Fibroblast of the conjunctiva (primary cell): ENCODE measurements around the gene DOCK2.
"Not testable (repeated sequence)": the region's sequence is repeated elsewhere in the genome, so short reads cannot be mapped to it uniquely, and the experiment has no call there.

ENCODE experiments used
- DNase-seq: peaks from one replicate; pipeline ENCODE4 v3.0.0-alpha.2; 2010; ENCODE audit warnings: low read depth

DOCK2 gene

DNA sequence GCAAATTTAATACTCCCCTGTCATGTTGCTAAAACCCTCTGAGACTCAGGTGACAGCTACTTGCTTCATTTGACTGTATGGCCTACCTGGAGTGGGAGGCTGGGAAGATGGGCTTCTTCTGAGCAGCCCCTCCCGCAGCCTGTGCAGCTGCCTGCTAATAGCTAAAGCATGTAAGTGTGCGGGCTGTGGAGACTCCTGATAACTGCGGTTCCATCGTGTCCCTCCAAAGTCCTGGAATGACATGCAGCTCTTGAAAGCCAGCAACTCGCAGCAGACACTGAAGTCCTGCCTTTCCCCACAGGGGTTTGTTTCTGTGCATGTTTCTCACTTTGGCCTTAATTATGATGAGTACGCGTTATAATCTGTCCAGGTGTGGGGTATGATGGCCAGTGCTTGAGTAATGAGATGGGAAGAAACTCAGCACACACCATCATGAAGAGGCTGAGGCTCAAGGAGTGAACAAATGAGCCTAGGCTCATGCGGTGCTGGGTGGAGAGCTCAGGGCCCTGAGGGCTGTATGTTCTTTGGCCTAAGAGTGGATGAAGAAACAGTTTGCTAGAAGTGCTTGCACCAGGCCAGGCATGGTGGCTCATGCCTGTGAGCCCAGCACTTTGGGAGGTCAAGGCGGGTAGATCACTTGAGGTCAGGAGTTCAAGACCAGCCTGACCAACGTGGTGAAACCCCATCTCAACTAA, 119.1 kb downstream of the DOCK2 start:
- DNase-seq = no peak

- DNase-seq = no peak
Measured at GRCh38 chr5:169757016-169757415, 119.9 kb downstream of the DOCK2 start.

DNA sequence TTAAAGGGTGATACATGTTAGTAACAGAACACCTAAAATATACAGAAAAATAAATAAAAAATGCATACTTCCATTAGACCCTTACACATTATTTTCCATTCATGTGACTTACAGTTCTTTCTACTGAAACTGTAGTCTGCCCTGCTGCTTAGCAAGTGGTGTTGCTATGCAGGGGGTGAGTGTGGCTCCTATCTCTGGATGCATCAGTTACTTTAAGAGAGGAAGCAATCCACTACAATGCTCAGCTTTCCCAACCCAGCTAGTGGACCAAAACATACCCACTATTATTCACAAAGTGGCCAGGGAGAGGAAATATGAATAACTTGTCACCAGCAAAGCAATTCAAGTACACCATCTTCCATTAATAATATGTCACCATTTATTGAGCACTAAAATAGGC, 121.8 kb downstream of the DOCK2 start:
- no peak for DNase-seq

GRCh38 chr5:169760229-169760628, 123.2 kb downstream of the DOCK2 start:
- DNase-seq = no peak

DNA sequence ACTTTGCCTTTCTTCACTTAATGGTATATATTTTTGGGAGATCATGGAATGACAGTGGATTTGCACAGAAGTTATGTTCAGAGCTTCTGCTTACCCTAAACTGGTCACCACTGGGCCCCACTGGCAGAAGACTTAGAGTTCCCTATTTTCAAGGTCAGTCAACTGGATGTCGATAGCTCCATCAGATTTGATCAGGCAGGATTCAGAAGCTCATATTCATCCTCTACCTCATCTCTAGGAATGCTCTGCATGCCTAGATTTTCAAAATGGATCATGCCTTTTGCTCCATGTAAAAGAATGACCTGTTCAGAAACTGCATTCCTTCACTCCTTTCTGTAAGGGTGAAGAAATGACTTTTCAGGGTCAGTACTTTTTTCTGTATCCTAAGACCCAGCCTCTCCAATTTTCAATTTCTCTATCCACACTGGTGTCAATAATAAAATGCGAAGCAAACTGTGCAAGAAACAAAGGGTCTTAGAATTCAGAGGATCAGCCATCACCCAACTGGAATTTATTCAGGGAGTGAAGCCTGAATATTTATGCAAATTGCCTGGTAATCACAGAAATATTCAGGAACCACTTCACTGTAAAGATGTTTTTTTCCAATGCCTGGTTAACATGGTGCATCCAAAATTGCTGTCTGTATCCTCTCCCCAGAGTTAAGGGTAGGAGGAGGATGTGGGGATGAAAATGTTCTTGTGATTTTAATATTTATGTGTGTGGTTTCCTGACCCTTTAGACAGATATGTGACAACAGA, 125.4 kb downstream of the DOCK2 start:
- no peak for DNase-seq

GRCh38 chr5:169763376-169764017, 126.4 kb downstream of the DOCK2 start:
- no peak for DNase-seq

GRCh38 chr5:169764018-169764378, 126.9 kb downstream of the DOCK2 start:
- no peak for DNase-seq

DNA sequence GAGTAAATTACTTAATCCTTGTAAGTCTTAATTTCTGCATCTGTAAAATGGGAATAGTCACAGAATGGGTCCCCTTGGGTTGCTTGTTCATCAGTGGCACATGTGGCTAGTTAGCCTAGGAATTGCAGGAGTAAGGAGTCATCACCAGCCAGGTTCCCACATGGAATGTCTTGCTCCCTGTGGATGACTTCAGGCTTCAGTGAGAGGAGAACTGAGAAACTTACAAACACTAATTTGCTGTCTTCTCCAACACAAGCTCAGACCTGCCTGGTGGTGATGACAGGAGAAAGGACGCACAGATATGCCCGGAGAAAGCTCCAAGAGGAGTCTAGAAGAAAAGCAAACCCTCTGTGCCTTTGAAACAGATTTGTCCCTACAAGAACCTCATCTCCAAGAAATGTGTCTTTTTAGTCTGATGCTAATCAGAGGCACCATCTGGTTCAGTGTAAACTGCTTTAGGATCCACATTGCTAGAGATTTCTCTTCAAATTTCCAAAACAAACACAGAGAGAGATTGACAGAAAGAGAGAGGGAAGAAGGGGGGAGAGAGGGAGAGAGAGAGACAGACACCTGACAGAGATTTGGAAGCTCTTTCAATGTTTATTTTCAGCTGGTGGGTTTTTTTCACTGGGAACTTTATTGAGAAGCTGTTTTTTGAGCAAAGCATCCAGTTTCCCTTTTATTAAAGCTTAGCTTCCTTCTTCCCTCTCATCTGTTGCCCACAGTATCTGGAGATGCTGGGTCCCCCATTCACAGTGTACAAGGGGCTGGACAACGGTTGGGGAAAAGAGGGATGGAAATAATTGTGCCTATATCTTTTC, 128.3 kb downstream of the DOCK2 start:
- DNase-seq = no peak

DNA sequence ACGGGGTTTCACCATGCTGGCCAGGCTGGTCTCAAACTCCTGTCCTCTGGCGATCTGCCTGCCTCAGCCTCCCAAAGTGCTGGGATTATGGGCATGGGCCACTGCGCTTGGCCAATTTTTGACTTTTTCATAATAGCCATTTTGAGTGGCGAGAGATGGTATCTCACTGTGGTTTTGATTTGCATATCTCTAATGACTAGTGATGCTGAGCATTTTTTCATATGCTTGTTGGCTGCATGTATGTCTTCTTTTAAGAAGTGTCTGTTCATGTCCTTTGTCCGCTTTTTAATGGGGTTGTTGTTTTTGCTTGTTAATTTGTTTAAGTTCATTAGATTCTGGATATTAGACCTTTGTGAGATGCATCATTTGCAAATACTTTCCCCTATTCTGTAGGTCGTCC, 129.9 kb downstream of the DOCK2 start:
- not testable (repeated sequence) for DNase-seq

DNA sequence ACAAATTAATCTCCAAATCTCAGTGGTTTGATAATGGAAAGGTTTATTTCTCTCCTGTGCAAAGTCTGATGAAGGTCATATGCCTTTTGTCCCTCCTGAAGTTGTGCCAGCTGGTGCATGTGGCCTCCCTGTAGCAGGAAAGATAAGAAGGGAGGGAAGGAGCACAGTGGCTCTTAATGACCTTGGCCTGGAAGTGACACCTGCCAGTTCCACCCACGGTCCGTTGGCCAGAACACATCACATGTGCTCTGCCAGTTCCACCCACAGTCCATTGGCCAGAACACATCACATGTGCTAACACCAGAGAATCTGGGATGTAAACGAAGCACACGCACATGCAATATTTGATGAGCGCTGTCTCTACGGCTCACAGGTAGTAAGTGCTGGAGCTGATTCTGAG, 130.9 kb downstream of the DOCK2 start:
- DNase-seq = no peak

DNA sequence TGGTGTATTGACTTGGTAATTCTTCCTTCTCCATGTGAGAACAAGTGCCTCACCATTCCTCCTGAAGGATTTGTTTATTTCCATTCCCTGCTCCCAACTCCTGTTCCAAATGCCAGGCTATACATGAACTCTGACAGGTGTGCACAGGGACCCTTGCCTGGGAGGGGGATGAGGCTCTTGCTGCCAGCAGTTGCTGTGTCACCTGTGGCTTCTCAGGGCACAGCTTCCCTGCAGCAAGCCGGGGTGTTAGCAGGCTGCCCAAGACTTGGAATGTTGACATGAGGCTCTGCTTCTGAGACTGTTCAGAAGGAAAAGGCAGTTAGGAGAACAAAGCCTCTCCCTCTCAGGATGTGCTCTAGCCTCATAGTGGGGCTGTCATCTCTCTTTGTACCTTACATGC, 131.3 kb downstream of the DOCK2 start:
- no peak for DNase-seq

DNA sequence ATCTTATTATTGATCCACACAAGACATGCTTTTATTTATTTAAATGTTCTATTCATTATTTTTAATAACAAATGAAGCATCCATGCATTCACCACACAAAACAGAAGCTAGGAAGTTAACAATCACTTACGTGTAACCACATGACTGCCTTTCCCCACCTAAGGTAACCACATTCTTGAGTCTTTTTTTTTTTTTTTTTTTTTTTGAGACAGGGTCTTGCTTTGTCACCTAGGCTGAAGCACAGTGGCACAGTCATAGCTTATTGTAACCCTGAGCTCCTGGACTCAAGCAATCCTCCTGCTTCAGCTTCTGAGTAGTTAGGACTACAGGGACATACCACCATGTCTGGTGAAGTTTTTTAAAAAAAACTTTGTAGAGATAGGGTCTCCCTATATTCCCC, 133.0 kb downstream of the DOCK2 start:
- no peak for DNase-seq

GRCh38 chr5:169772256-169772655, 135.2 kb downstream of the DOCK2 start:
- no peak for DNase-seq

DNA sequence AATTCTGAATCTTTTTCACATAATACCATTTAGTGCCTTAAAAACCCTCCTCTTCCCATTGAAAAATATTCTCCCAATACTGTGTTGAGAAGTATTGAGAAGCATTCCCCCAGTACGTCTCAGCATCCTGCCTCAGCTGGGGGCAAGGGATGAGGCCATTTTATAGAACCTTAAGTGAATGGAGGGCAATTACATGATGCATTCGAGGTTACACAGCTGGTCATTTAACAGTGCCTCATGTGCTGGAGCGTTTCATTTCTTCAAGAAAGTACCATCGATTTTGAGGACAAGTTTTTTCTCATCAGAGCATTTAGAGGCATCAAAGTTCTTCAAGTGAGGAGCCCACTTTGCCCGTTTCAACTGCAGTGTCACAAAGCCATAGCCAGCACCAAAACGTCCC, 135.6 kb downstream of the DOCK2 start:
- no peak for DNase-seq

- no peak for DNase-seq
Measured at GRCh38 chr5:169777159-169777558, 140.1 kb downstream of the DOCK2 start.

DNA sequence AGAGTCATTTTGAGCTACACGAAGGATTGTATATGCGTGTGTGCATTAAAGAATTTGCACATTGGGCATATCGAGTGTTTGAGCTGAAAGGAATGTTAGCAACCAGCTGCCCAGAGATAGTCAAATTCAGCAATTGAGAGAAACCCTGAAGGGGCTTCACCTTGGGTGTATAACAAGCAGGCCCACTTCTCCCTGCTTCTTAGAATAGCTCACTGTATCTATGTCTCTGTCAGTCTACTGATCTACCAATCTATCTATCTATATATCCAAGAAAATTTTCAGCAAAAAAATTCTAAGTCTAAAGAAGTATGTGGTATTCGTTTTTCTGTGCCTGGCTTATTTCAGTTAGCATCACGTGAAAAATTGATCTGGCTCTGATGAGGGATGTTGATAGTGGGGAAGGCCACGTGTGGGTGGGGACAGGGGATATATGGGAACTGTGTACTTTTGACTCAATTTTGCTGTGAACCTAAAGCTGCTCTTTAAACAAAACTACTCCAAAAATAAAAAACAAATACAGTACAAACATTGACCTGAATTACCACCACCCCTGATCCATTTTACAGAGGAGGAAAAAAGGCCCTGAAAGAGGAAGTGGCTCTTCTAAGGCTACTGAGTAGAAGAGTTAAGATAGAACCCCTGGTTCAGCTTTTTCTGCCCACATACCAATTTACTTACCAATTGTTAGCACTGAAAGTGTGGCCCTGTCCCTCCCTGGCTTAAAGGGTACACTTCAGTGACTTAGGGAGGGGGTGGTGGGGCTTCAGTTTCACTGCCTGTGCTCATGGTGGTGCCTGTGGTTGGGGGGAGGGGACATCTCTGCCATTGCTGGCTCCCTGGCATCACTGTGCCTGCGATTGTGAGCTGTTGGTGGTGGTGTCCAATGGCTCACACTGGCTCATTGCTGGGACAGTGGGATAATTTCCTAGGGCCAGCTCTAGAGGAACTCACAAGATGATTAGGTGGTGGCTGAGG, 141.8 kb downstream of the DOCK2 start:
- DNase-seq = no peak

DNA sequence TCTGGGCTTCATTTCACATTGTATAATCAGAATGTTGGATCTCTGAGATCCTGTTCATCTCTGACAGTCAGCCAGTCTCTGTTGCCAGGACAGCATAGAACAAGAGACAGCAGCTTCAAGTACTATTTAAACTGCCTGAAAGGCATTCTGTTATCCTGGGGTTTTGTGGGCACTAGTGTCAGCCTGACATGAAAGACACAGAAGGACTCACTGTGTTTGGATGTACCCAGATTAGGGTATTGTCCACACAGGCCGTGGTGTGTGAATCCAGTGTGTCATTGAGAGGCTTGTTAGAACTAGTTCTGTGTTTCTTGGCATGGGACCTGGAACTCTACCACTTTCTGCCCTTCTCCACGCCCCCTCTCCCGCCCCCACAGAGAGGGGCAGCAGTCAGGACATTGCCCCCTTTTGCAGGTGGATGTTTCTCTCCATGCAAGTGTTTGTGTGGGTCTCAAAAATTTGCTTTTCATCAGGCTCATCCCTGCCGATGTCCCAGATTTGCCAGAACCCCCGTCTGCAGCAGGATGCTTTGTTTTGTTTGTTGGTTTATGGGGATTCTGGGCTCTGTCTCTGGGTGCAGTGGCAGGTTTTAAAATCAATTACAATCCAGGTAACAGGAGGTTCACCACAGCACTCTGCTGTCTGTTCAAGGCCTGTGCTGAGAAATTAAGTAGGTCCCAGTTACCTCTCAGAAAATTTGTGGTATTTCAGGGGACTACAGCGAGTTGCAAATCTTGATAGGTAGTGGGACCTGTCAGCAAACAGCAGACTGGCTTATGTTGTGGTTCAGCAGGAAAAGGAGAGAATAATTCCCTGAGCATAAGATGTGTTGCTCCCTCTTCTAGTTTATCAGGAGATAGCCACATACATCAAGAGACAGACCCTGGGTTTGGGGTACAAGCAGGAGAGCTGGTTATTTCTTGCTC, 144.6 kb downstream of the DOCK2 start:
- DNase-seq = no peak

GRCh38 chr5:169785771-169786618, 148.9 kb downstream of the DOCK2 start:
- no peak for DNase-seq

DNA sequence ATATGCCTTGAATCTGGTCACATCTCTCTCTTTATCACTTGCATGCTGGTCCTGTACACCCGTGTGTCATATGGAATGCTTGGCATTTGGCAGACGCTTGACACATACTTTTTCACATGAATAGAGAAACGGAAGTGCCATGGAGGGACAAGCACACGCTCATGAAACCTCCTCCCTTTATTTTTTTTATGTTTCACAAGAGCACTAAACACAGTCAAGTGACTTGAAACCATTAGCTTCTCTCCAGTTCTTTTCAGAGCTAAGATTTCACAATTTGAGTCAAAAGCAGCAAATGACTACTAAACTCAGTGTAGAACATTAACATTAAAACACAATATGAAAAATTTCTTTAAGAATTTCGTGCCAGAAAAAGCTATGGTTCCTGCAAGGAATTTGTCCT, 151.1 kb downstream of the DOCK2 start:
- DNase-seq = no peak
